WTC11 (cell line): ENCODE results near the gene ARHGAP8. TPM values are rescaled to one million over a fixed set of nuclear protein-coding genes. Genes with fewer than 3 reads are reported as not detected.

ENCODE experiments used
- ATAC-seq: fragments of 200-7000 bp; cut with Tn5 transposase; 2 replicates; pipeline ENCODE4 v1.10.0; 2021; ENCODE audit warnings: mild to moderate bottlenecking, moderate library complexity
- CTCF ChIA-PET: fragments of 300-600 bp; sonication (Branson Sonifier 250); formaldehyde crosslinking; loops from one replicate; lab custom pipeline; 2021; ENCODE audit warnings: antibody characterized with exemption; lab: Charles Lee
- POLR2A ChIA-PET: fragments of 350-600 bp; sonication (Branson Sonifier 250); formaldehyde crosslinking; loops from one replicate; lab custom pipeline; 2021; ENCODE audit warnings: antibody characterized with exemption; lab: Charles Lee
- DNase-seq: peaks from one replicate; pipeline ENCODE4 v3.0.0; 2021; ENCODE audit warnings: low spot score
- H3K27ac Mint-ChIP-seq: 2 replicates; pipeline ENCODE4 v1.8.0; 2021; ENCODE audit warnings: mixed read lengths
- H3K27me3 Mint-ChIP-seq: 2 replicates; pipeline ENCODE4 v1.8.0; 2021; ENCODE audit warnings: low read depth, mild to moderate bottlenecking, moderate library complexity, mixed read lengths
- H3K36me3 Mint-ChIP-seq: 2 replicates; pipeline ENCODE4 v1.8.0; 2021; ENCODE audit warnings: mixed read lengths
- H3K4me1 Mint-ChIP-seq: 2 replicates; pipeline ENCODE4 v1.8.0; 2022; ENCODE audit warnings: mixed read lengths
- H3K4me3 Mint-ChIP-seq: 2 replicates; pipeline ENCODE4 v1.8.0; 2021; ENCODE audit warnings: mild to moderate bottlenecking, moderate library complexity, mixed read lengths
- H3K9me3 Mint-ChIP-seq: 2 replicates; pipeline ENCODE4 v1.8.0; 2021; ENCODE audit warnings: mixed read lengths
- AR ChIP-seq: fragments of 250-450 bp; sonication (Bioruptor Pico); IDR thresholded peaks from 2 replicates; pipeline ENCODE4 v1.9.0; 2021; ENCODE audit warnings: mild to moderate bottlenecking
- ATF1 ChIP-seq: sonication (generic); formaldehyde crosslinking; IDR thresholded peaks from 2 replicates; pipeline ENCODE4 v1.8.1; 2023; ENCODE audit warnings: mild to moderate bottlenecking, moderate library complexity, missing genetic modification reagents
- CDX4 ChIP-seq: fragments of 250-450 bp; sonication (Bioruptor Pico); IDR thresholded peaks from 2 replicates; pipeline ENCODE4 v1.9.0; 2021; ENCODE audit warnings: moderate library complexity, mild to moderate bottlenecking, inconsistent platforms, borderline replicate concordance
- CREB1 ChIP-seq: sonication (generic); formaldehyde crosslinking; IDR thresholded peaks from 2 replicates; pipeline ENCODE4 v1.8.0; 2023; ENCODE audit warnings: mild to moderate bottlenecking, missing genetic modification reagents
- HMGA2 ChIP-seq: fragments of 250-450 bp; sonication (Bioruptor Pico); IDR thresholded peaks from 2 replicates; pipeline ENCODE4 v1.4.0; 2021; ENCODE audit warnings: mild to moderate bottlenecking, moderate library complexity
- MAX ChIP-seq: sonication (generic); formaldehyde crosslinking; IDR thresholded peaks from 2 replicates; pipeline ENCODE4 v1.8.0; 2022; ENCODE audit warnings: mild to moderate bottlenecking, missing genetic modification reagents
- NR2C2 ChIP-seq: sonication (generic); formaldehyde crosslinking; IDR thresholded peaks from 2 replicates; pipeline ENCODE4 v1.8.0; 2022; ENCODE audit warnings: mild to moderate bottlenecking, missing genetic modification reagents
- NR3C1 ChIP-seq: sonication (generic); formaldehyde crosslinking; conservative IDR thresholded peaks from 2 replicates; pipeline ENCODE4 v1.8.1; 2023; ENCODE audit warnings: low read depth, mild to moderate bottlenecking, missing genetic modification reagents
- OVOL2 ChIP-seq: fragments of 250-450 bp; sonication (Bioruptor Pico); IDR thresholded peaks from 2 replicates; pipeline ENCODE4 v1.9.0; 2021; ENCODE audit warnings: mild to moderate bottlenecking, borderline replicate concordance
- PREB ChIP-seq: sonication (generic); formaldehyde crosslinking; IDR thresholded peaks from 2 replicates; pipeline ENCODE4 v1.8.1; 2022; ENCODE audit warnings: mild to moderate bottlenecking, missing genetic modification reagents, moderate library complexity, borderline replicate concordance
- PRRX2 ChIP-seq: fragments of 250-450 bp; sonication (Bioruptor Pico); IDR thresholded peaks from 2 replicates; pipeline ENCODE4 v1.8.0; 2021; ENCODE audit warnings: mild to moderate bottlenecking
- SMAD4 ChIP-seq: sonication (generic); formaldehyde crosslinking; IDR thresholded peaks from 2 replicates; pipeline ENCODE4 v1.8.0; 2022; ENCODE audit warnings: mild to moderate bottlenecking, missing genetic modification reagents
- STAT6 ChIP-seq: sonication (generic); formaldehyde crosslinking; conservative IDR thresholded peaks from 2 replicates; pipeline ENCODE4 v1.8.1; 2023; ENCODE audit warnings: mild to moderate bottlenecking, low read depth, missing genetic modification reagents, moderate library complexity
- ZBTB21 ChIP-seq: sonication (generic); formaldehyde crosslinking; IDR thresholded peaks from 2 replicates; pipeline ENCODE4 v1.8.1; 2023; ENCODE audit warnings: mild to moderate bottlenecking, missing genetic modification reagents, borderline replicate concordance
- ZMAT4 ChIP-seq: fragments of 250-450 bp; sonication (Bioruptor Pico); IDR thresholded peaks from 2 replicates; pipeline ENCODE4 v1.9.0; 2021; ENCODE audit warnings: mild to moderate bottlenecking
- ZNF263 ChIP-seq: sonication (generic); formaldehyde crosslinking; IDR thresholded peaks from 2 replicates; pipeline ENCODE4 v1.8.1; 2022; ENCODE audit warnings: low read depth, mild to moderate bottlenecking, moderate library complexity, missing genetic modification reagents
- ZNF423 ChIP-seq: fragments of 250-450 bp; sonication (Bioruptor Pico); IDR thresholded peaks from 2 replicates; pipeline ENCODE4 v2.1.2; 2022; ENCODE audit warnings: mild to moderate bottlenecking, moderate library complexity
- ZNF425 ChIP-seq: fragments of 250-450 bp; sonication (Bioruptor Pico); conservative IDR thresholded peaks from 2 replicates; pipeline ENCODE4 v1.9.0; 2021; ENCODE audit warnings: mild to moderate bottlenecking
- ZNF512 ChIP-seq: sonication (generic); formaldehyde crosslinking; IDR thresholded peaks from 2 replicates; pipeline ENCODE4 v1.8.1; 2022; ENCODE audit warnings: missing genetic modification reagents, borderline replicate concordance
- ZNF671 ChIP-seq: fragments of 250-450 bp; sonication (Bioruptor Pico); IDR thresholded peaks from 2 replicates; pipeline ENCODE4 v1.8.0; 2021; ENCODE audit warnings: mild to moderate bottlenecking
- total RNA-seq: library from RNA; stranded (reverse); gene quantifications from 3 replicates; pipeline ENCODE4 v1.2.3, GENCODE V29; 2021

The ARHGAP8 gene
- total RNA-seq, 1 experiment from 2014 or later: 61.4 TPM

GRCh38 chr22:44759001-44759400 lies 6.6 kb downstream of the ARHGAP8 start:
- no peak for DNase-seq
- ATAC-seq: no peak
- Mint-ChIP-seq H3K4me3 (no peak overlapping the region), H3K36me3 (peaks cover 13% of the 10 kb centered on the region), H3K27ac (no peak overlapping the region), H3K9me3 (peaks cover 15% of the 10 kb centered on the region), H3K27me3 (no peaks in the 10 kb centered on the region; the same call in 1 of the 2 replicates), H3K4me1 (peaks cover 53% of the 10 kb centered on the region)
- TF ChIP-seq ZNF263 (CRISPR knock-in tag) (no peak), OVOL2 (no peak), ZNF423 (CRISPR knock-in tag) (no peak), ZMAT4 (no peak), PRRX2 (CRISPR knock-in tag) (no peak), NR3C1 (CRISPR knock-in tag) (no peak), ZNF512 (CRISPR knock-in tag) (no peak), CDX4 (CRISPR knock-in tag) (no peak), ZBTB21 (CRISPR knock-in tag) (no peak), NR2C2 (CRISPR knock-in tag) (no peak), ZNF671 (CRISPR knock-in tag) (no peak)
- CTCF ChIA-PET: no interaction called here
- POLR2A ChIA-PET: no interaction called here

- ATAC-seq (no peak), DNase-seq (no peak)
- Mint-ChIP-seq H3K9me3 (peaks cover 15% of the 10 kb centered on the region), H3K4me1 (peaks cover 53% of the 10 kb centered on the region), H3K27ac (no peak overlapping the region), H3K36me3 (peaks cover 14% of the 10 kb centered on the region), H3K27me3 (no peaks in the 10 kb centered on the region; the same call in 1 of the 2 replicates), H3K4me3 (no peak overlapping the region)
- POLR2A ChIA-PET: no interaction called here
- CTCF ChIA-PET: interaction anchor here (1.4 kb wide), 1 partner anchor 61 kb away, joined by 3 read pairs; no protein-coding TSS in a partner anchor
- no peak for TF ChIP-seq STAT6 (CRISPR knock-in tag)
- no peak for TF ChIP-seq ATF1 (CRISPR knock-in tag)
- TF ChIP-seq MAX: no peak
- TF ChIP-seq ZNF512 (CRISPR knock-in tag): no peak
- no peak for TF ChIP-seq ZNF425
- no peak for TF ChIP-seq HMGA2
- TF ChIP-seq PREB (CRISPR knock-in tag): no peak
- no peak for TF ChIP-seq SMAD4 (CRISPR knock-in tag)
- no peak for TF ChIP-seq AR (CRISPR knock-in tag)
- no peak for TF ChIP-seq CREB1 (CRISPR knock-in tag)
Observed at GRCh38 chr22:44759430-44760310, 7.3 kb downstream of the ARHGAP8 start.
